ENCODE measurements around the gene GPC6. TPM values are rescaled to one million over a fixed set of nuclear protein-coding genes. Genes with fewer than 3 reads are reported as not detected.

The GPC6 gene
- total and polyA plus RNA-seq, 2 donors (not counting 3 experiments of a cell fraction or from before 2014, with no cell fraction given): 0.01 TPM; not detected in 1

DNA sequence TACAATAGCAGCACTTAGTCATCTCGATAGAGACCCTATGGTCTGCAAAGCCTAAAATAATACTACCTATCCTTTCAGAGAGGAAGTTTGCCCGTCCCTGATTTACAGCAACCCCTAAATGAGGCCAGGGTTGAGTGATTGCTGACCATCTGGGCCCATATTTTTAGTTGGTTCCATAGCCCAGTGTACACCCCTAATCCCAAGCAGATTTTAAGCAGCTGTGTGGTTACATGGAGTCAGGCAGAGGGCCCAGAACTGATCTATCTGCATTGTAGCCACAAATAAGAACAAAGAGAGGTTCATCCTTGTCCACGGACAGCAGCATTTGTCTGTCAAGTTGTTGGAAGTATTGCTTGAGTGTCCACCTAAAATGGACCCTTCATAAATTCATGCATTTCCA, 1104.7 kb downstream of the GPC6 start:
- Histone ChIP-seq H3K9me3 (replicated peaks; ENCODE audit: control insufficient read depth, insufficient read depth, low read length) (no peaks in the 10 kb centered on the region), H3K27ac (ENCODE audit: insufficient read depth, low read depth, low read length) (no peak overlapping the region), H3K79me2 (ENCODE audit: control insufficient read depth, insufficient read depth, low read length) (no peaks in the 10 kb centered on the region), H3K9me1 (replicated peaks; ENCODE audit: control insufficient read depth, extremely low read depth, insufficient read depth, low read length) (no peaks in the 10 kb centered on the region), H2AFZ (ENCODE audit: low read depth, low read length) (no peak overlapping the region), H4K20me1 (replicated peaks; ENCODE audit: control insufficient read depth, extremely low read depth, insufficient read depth, low read length) (no peaks in the 10 kb centered on the region), H3K4me2 (ENCODE audit: insufficient read depth, low read length) (no peak overlapping the region), H3K9ac (replicated peaks; ENCODE audit: extremely low read depth, insufficient read depth, low read length) (no peak overlapping the region), H3K4me1 (ENCODE audit: control insufficient read depth, extremely low read depth, insufficient read depth, low read length) (peaks cover 2% of the 10 kb centered on the region), H3K27me3 (ENCODE audit: control insufficient read depth in 2 of 2, insufficient read depth in 2 of 2, low read length in 2 of 2) (peaks cover 0 to 3% of the 10 kb centered on the region in 2 experiments), H3K4me3 (replicated peaks in 1 of 3; ENCODE audit: insufficient read depth in 1 of 3, low read depth in 1 of 3, low read length in 3 of 3) (no peak overlapping the region), H3K36me3 (ENCODE audit: control insufficient read depth in 2 of 2, extremely low read depth in 1 of 2, insufficient read depth in 2 of 2, low read length in 2 of 2) (no peaks in the 10 kb centered on the region)
- ChIA-PET CTCF (no interaction called here), POLR2A (no interaction called here)
- dilution Hi-C loops (cut with MboI; ENCODE audit: extremely low pct_ligation_motif_present, low sequenced_read_pairs): no loop called here
- FAIRE-seq (no peak), DNase-seq (ENCODE audit: low read depth, low spot score) (no peak)
- TF ChIP-seq EZH2 (IDR thresholded peaks at IDR 0.05; ENCODE audit: borderline replicate concordance, low read depth, low read length, severe bottlenecking) (no peak), POLR2A (IDR thresholded peaks at IDR 0.05; ENCODE audit: low read depth, low read length) (no peak)
- TF ChIP-seq, protein P1, sequence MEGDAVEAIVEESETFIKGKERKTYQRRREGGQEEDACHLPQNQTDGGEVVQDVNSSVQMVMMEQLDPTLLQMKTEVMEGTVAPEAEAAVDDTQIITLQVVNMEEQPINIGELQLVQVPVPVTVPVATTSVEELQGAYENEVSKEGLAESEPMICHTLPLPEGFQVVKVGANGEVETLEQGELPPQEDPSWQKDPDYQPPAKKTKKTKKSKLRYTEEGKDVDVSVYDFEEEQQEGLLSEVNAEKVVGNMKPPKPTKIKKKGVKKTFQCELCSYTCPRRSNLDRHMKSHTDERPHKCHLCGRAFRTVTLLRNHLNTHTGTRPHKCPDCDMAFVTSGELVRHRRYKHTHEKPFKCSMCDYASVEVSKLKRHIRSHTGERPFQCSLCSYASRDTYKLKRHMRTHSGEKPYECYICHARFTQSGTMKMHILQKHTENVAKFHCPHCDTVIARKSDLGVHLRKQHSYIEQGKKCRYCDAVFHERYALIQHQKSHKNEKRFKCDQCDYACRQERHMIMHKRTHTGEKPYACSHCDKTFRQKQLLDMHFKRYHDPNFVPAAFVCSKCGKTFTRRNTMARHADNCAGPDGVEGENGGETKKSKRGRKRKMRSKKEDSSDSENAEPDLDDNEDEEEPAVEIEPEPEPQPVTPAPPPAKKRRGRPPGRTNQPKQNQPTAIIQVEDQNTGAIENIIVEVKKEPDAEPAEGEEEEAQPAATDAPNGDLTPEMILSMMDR (IDR thresholded peaks at IDR 0.05; ENCODE audit: extremely low read depth in 1 of 2, insufficient read depth in 1 of 2, low read depth in 1 of 2, low read length in 2 of 2): no peak
- no TSS peak for BruUV-seq (replicated peaks)
- intact Hi-C loops (cut with micrococcal nuclease): no loop called here

DNA sequence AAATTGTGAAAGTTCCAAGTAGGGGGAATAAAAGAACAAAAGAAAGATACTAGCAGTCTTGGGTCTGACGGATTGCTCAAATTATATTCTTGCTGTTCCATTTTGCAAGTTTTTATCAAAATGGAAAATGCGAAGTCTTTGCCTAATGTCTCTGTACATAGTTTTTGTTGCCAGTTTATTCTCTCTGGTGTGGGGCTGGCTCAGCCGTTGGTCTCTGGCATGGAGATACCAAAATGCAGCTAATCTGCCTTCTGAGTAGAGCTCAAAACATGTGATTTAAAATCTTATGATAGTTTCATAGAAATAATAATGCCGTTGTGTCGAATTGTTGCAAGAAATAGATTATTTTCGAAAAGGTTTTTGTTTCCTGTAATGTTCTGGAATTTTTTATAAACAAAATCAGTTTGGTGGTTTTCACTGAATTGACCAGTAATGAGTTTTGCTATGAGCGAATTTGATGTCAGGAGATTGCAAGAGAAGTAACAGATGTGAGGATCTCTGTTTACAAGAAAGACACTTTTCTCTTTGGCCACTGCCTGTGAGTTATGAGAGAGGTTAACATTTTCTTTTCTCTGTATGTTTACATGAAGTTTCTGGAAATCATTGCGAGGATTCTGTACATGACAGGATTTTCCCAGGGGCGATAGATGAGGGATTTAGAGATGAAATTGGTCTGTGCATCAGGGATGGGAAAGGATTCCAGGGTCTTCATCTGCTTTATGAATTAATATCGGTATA, 1105.9 kb downstream of the GPC6 start:
- Histone ChIP-seq H3K4me1 (ENCODE audit: control insufficient read depth, extremely low read depth, insufficient read depth, low read length) (peaks cover 2% of the 10 kb centered on the region), H3K36me3 (ENCODE audit: control insufficient read depth in 2 of 2, extremely low read depth in 1 of 2, insufficient read depth in 2 of 2, low read length in 2 of 2) (no peaks in the 10 kb centered on the region), H3K79me2 (ENCODE audit: control insufficient read depth, insufficient read depth, low read length) (no peaks in the 10 kb centered on the region), H3K27me3 (ENCODE audit: control insufficient read depth in 2 of 2, insufficient read depth in 2 of 2, low read length in 2 of 2) (peaks cover 0 to 3% of the 10 kb centered on the region in 2 experiments), H3K27ac (ENCODE audit: insufficient read depth, low read depth, low read length) (no peak overlapping the region), H3K9me3 (replicated peaks; ENCODE audit: control insufficient read depth, insufficient read depth, low read length) (no peaks in the 10 kb centered on the region), H2AFZ (ENCODE audit: low read depth, low read length) (no peak overlapping the region), H4K20me1 (replicated peaks; ENCODE audit: control insufficient read depth, extremely low read depth, insufficient read depth, low read length) (no peaks in the 10 kb centered on the region), H3K4me3 (replicated peaks in 1 of 3; ENCODE audit: insufficient read depth in 1 of 3, low read depth in 1 of 3, low read length in 3 of 3) (no peak overlapping the region), H3K4me2 (ENCODE audit: insufficient read depth, low read length) (no peak overlapping the region), H3K9me1 (replicated peaks; ENCODE audit: control insufficient read depth, extremely low read depth, insufficient read depth, low read length) (no peaks in the 10 kb centered on the region), H3K9ac (replicated peaks; ENCODE audit: extremely low read depth, insufficient read depth, low read length) (no peak overlapping the region)
- DNase-seq (ENCODE audit: low read depth, low spot score): no peak
- dilution Hi-C loops (cut with MboI; ENCODE audit: extremely low pct_ligation_motif_present, low sequenced_read_pairs) (no loop called here), intact Hi-C loops (cut with micrococcal nuclease) (no loop called here)
- no TSS peak for BruUV-seq (replicated peaks)
- no peak for TF ChIP-seq JUN (IDR thresholded peaks at IDR 0.05; ENCODE audit: borderline replicate concordance, insufficient read depth, insufficient read length, low read depth)
- TF ChIP-seq, protein P1 (IDR thresholded peaks at IDR 0.05; ENCODE audit: extremely low read depth in 1 of 2, insufficient read depth in 1 of 2, low read depth in 1 of 2, low read length in 2 of 2): no peak
- no peak for TF ChIP-seq EZH2 (IDR thresholded peaks at IDR 0.05; ENCODE audit: borderline replicate concordance, low read depth, low read length, severe bottlenecking)
- TF ChIP-seq POLR2A (IDR thresholded peaks at IDR 0.05; ENCODE audit: low read depth, low read length): no peak
- no peak for TF ChIP-seq POLR2AphosphoS5 (IDR thresholded peaks at IDR 0.05; ENCODE audit: insufficient read depth, low read depth, low read length)
- TF ChIP-seq FOS (IDR thresholded peaks at IDR 0.05; ENCODE audit: borderline replicate concordance, insufficient read depth, low read length): no peak
- no peak for TF ChIP-seq MYC (IDR thresholded peaks at IDR 0.05; ENCODE audit: low read depth, low read length)
- no peak for TF ChIP-seq GATA2 (IDR thresholded peaks at IDR 0.05; ENCODE audit: insufficient read depth, insufficient read length, low read depth, low read length)
- TF ChIP-seq, protein P2, sequence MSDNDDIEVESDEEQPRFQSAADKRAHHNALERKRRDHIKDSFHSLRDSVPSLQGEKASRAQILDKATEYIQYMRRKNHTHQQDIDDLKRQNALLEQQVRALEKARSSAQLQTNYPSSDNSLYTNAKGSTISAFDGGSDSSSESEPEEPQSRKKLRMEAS (IDR thresholded peaks at IDR 0.05; ENCODE audit: insufficient read depth, insufficient read length): no peak
- POLR2A ChIA-PET: no interaction called here
- CTCF ChIA-PET: no interaction called here
- no peak for FAIRE-seq

Data from endothelial cell of umbilical vein (primary cell).